ENCODE measurements around the gene ABHD1. TPM values are rescaled to one million over a fixed set of nuclear protein-coding genes. Genes with fewer than 3 reads are reported as not detected.

ABHD1 gene
- total RNA-seq, 2 donors from 2014 or later, result 0.29 to 1.0 TPM

DNA sequence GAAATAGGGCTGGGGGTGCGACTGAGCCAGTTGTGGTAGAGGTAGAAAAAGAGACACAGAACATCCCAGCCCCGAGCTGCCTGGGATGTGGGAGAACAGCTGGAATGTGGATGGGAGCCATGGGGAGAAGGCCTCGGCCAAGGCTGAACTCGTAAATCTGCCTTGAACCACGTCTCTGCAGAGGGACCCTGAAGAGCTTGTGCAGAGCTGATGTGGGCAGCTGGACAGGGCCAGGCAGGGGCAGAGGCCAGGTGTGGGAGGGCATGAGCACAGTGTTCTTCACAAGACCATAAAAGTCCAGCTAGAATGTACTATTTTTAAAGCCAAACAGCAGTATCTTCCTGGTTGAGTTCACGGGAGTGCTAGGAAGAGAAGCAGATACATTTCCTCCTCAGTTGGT lies 30.9 kb downstream of the ABHD1 start:
- Histone ChIP-seq H3K9ac (ENCODE audit: extremely low read depth, low read length, poor library complexity, severe bottlenecking) (no peak overlapping the region), H3K27ac (ENCODE audit: low read depth, low read length) (no peak overlapping the region), H3K4me3 (ENCODE audit: low read length) (no peak overlapping the region), H3K36me3 (ENCODE audit: control insufficient read depth, insufficient read depth, low read length) (no peaks in the 10 kb centered on the region), H3K27me3 (ENCODE audit: control insufficient read depth, insufficient read depth, low read length, poor library complexity, severe bottlenecking) (no peaks in the 10 kb centered on the region), H3K9me3 (ENCODE audit: control insufficient read depth, low read length) (no peaks in the 10 kb centered on the region), H3K4me1 (ENCODE audit: control insufficient read depth, insufficient read depth, low read length) (no peaks in the 10 kb centered on the region)
- Mint-ChIP-seq H3K4me1 (peaks cover 8% of the 10 kb centered on the region), H3K27ac (no peak overlapping the region), H3K27me3 (ENCODE audit: insufficient read depth) (peaks cover 2% of the 10 kb centered on the region), H3K9me3 (no peaks in the 10 kb centered on the region), H3K36me3 (ENCODE audit: low read depth) (no peaks in the 10 kb centered on the region), H3K4me3 (no peak overlapping the region)
- no peak for TF ChIP-seq CTCF (conservative IDR thresholded peaks at IDR 0.05)
- DNase-seq, result no peak
- 93 to 96% methylated on average over 5 to 6 of the region's 6 CpGs for WGBS, 2 experiments (ENCODE audit: insufficient coverage in 1 of 2, insufficient read length in 1 of 2)

DNA sequence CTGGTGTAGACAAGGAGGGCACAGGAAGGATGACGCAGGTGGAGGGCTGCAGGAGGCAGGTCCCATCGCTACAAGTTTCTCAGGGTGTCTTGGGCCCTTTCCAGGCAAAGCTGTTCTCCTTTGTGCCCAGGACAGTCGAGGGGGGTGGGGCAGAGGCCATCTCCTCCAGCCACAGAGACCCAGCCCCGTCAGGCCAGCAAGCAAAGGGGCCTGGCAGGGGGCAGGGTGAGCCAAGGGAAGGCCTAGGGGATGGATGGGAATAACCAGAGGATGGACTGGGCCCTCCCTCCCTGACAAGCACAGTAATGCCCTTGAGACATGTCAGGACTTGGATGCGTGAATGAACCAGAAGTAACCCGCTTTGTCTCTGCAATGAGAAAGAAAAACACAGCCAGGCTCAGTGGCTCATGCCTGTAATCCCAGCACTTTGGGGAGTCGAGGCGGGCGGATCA lies 31.5 kb downstream of the ABHD1 start:
- Histone ChIP-seq H3K36me3 (ENCODE audit: control insufficient read depth, insufficient read depth, low read length) (no peaks in the 10 kb centered on the region), H3K9ac (ENCODE audit: extremely low read depth, low read length, poor library complexity, severe bottlenecking) (no peak overlapping the region), H3K9me3 (ENCODE audit: control insufficient read depth, low read length) (no peaks in the 10 kb centered on the region), H3K4me1 (ENCODE audit: control insufficient read depth, insufficient read depth, low read length) (no peaks in the 10 kb centered on the region), H3K27me3 (ENCODE audit: control insufficient read depth, insufficient read depth, low read length, poor library complexity, severe bottlenecking) (no peaks in the 10 kb centered on the region), H3K4me3 (ENCODE audit: low read length) (no peak overlapping the region), H3K27ac (ENCODE audit: low read depth, low read length) (no peak overlapping the region)
- peaks cover 8% of the 10 kb centered on the region for H3K4me1 Mint-ChIP-seq
- TF ChIP-seq CTCF (conservative IDR thresholded peaks at IDR 0.05), result no peak
- no peak overlapping the region for H3K4me3 Mint-ChIP-seq
- H3K36me3 Mint-ChIP-seq (ENCODE audit: low read depth), result no peaks in the 10 kb centered on the region
- peaks cover 2% of the 10 kb centered on the region for H3K27me3 Mint-ChIP-seq (ENCODE audit: insufficient read depth)
- H3K9me3 Mint-ChIP-seq, result no peaks in the 10 kb centered on the region
- WGBS, 2 experiments (ENCODE audit: insufficient coverage in 1 of 2, insufficient read length in 1 of 2), result 89 to 95% methylated on average over 4 to 9 of the region's 9 CpGs
- DNase-seq, result no peak
- H3K27ac Mint-ChIP-seq, result no peak overlapping the region

DNA sequence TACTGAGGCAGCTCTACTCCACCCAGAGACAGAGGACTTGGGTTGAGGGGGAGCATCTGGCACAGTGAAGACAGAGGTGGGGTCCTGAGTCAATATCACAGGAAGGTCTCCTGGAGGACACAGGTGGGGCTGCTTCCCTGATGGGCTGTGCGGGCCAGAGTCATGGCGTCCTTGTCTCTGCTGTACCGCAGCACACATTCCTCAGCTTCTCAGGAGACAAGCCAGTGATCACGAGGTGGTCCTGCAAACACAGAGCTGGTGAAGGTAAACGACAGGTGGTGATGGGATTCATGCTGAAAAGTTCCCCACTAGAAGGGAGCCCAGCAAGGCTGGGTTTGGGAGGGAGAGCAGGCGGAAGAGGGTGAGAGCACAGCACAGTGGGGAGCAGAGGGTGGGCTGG lies 34.9 kb downstream of the ABHD1 start:
- 90 to 98% methylated on average over 5 to 6 of the region's 6 CpGs for WGBS, 2 experiments (ENCODE audit: insufficient coverage in 1 of 2, insufficient read length in 1 of 2)
- H3K27me3 ChIP-seq (ENCODE audit: control insufficient read depth, insufficient read depth, low read length, poor library complexity, severe bottlenecking), result no peaks in the 10 kb centered on the region
- no peaks in the 10 kb centered on the region for H3K4me1 ChIP-seq (ENCODE audit: control insufficient read depth, insufficient read depth, low read length)
- no peak for TF ChIP-seq CTCF (conservative IDR thresholded peaks at IDR 0.05)
- no peaks in the 10 kb centered on the region for H3K36me3 ChIP-seq (ENCODE audit: control insufficient read depth, insufficient read depth, low read length)
- H3K9ac ChIP-seq (ENCODE audit: extremely low read depth, low read length, poor library complexity, severe bottlenecking), result no peak overlapping the region
- Mint-ChIP-seq H3K9me3 (no peaks in the 10 kb centered on the region), H3K27ac (peak overlapping the region; percentile 27), H3K4me1 (peaks cover 8% of the 10 kb centered on the region), H3K27me3 (ENCODE audit: insufficient read depth) (peaks cover 1% of the 10 kb centered on the region), H3K4me3 (no peak overlapping the region), H3K36me3 (ENCODE audit: low read depth) (no peaks in the 10 kb centered on the region)
- no peak overlapping the region for H3K27ac ChIP-seq (ENCODE audit: low read depth, low read length)
- no peak for DNase-seq
- H3K4me3 ChIP-seq (ENCODE audit: low read length), result no peak overlapping the region
- H3K9me3 ChIP-seq (ENCODE audit: control insufficient read depth, low read length), result no peaks in the 10 kb centered on the region

All from endodermal cell (in vitro differentiated cells).